Nucleus accumbens (tissue), 56 donors: ENCODE measurements around the gene CCNK.

Source experiments
- DNase-seq, 56 donors: peaks; one replicate each; lab custom pipeline; 2025; lab: John Stamatoyannopoulos, UW

The CCNK gene

DNA sequence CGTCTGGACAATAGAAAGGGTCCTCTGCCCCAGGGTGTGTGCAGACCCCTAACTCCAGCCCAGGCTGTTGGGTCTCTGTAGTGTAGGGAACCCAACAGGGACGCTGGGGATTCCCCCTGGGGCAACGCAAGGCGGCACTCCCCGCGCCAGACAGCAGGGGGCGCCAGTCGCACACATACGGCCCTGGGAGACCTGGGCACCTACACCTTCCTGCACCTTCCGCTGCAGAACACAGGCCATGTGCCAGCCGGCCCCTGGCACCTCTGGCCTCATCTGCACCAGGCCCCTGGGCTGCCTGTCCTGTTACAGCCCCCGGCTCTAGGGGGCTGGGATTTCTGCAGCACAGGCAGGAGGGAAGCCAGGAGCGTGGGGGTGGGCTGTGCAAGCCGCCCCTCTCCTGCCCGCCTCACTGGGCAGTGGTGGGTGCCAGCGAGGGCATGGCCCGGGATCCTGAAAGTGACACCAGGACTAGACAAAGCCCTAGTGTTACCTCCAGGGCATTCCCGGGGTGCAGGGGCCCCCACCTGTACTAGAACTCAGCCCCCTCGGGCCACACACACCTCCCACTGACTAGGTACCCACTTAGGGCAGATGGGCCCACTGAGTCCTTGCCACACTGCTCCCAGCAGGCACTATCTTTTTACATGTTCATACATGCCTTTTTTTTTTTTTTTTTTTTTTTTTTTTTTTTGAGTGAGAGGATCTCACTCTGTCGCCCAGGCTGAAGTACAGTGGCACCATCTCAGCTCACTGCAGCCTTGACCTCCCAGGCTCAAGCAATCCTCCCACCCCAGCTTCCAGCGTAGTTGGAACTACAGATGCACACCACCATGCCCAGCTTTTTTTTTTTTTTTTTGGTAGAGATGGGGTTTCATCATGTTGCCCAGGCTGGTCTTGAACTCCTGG is 37.5 kb downstream of the CCNK start:
- peak in 45 of 56 donors; percentile 11 to 85 (median 41) for DNase-seq

DNA sequence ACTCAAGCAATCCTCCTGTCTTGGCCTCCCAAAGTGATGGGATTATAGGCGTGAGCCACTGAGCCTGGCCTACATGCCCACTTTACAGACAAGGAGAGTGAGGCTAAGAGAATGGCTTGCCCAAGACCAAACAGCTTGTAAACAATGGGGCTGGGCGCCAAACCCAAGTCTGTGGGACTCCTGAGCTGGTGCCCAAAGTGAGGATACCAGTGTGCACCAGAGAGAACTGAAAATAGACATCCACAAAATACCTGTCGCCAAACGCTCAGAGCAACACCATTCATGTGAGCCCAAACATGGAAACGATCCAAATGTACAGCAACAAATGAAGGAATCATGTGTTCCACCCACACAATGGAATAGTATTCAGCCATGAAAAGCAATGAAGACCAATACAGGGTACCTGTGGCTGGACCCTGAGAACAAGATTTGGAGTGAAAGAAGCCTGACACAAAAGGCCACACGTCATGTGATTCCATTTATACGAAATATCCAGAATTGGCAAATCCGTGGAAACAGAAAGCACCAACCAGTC is 38.2 kb downstream of the CCNK start:
- no peak for DNase-seq

- DNase-seq, result no peak
Observed at GRCh38 chr14:99519931-99520421, 38.8 kb downstream of the CCNK start.

DNA sequence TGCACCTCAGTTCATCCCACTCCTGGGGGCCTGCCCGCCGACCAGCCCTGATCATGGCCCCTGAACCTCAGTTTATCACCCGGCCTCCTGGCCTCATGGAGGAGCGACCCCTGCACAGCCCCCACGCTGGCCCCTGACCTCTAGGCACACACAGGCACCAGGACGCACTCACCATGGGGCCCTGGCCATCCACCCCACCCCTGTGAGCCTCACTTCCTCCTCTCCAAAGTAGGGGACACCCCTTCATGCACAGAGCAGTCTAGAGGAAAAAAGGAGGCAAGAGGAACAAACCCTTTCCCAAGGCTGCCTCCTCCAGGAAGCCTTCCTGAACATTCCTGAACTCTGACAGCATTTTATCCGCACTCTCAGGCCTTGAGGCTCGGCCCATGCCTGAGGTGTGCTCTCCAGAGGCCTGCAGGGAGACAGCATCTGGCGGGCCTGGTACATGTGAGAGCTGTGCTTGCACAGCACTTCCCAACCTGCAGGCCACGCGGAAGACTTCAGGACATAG is 39.4 kb downstream of the CCNK start:
- no peak for DNase-seq

- no peak for DNase-seq
Observed at GRCh38 chr14:99521176-99522024, 40.2 kb downstream of the CCNK start.

DNA sequence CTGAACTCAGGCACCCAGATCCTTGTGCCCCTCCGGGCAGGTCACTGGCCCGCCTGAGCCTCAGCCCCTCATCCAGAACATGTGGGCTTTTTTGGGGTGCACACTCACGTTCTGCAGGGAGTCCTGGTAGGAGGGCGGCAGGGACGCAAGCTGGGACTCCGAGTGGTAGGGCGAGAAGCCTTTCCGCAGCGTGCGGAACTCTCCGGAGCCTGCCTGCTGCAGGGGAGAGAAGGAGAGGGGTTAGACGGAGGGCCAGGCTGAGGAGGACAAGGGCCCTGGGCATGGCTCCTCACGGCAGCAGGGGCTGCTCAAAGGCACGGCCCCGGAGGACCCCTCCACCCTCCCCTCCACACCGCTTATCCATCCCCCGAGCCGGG is 40.8 kb downstream of the CCNK start:
- no peak for DNase-seq

DNA sequence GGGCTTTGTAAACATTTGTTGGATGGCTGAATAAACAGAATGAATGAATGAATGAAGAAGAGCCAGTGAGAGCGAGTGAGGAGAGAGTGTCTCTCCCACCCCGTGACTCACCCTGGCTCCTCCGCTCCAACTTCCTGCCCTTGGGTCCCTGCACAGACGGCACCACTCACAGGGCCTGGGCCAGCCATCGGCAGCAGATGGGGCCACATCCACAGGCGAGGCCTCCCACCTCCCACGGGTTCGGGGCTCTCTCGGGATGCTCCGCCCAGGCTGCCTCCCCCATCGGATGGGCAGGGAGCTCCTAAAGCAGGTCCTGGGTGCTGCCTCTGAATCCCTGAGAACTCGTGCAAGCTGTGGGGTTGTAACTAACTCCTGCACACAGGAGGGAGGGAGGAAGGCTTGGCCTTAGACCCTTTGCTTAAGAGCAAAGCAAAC is 41.3 kb downstream of the CCNK start:
- DNase-seq, result no peak

DNA sequence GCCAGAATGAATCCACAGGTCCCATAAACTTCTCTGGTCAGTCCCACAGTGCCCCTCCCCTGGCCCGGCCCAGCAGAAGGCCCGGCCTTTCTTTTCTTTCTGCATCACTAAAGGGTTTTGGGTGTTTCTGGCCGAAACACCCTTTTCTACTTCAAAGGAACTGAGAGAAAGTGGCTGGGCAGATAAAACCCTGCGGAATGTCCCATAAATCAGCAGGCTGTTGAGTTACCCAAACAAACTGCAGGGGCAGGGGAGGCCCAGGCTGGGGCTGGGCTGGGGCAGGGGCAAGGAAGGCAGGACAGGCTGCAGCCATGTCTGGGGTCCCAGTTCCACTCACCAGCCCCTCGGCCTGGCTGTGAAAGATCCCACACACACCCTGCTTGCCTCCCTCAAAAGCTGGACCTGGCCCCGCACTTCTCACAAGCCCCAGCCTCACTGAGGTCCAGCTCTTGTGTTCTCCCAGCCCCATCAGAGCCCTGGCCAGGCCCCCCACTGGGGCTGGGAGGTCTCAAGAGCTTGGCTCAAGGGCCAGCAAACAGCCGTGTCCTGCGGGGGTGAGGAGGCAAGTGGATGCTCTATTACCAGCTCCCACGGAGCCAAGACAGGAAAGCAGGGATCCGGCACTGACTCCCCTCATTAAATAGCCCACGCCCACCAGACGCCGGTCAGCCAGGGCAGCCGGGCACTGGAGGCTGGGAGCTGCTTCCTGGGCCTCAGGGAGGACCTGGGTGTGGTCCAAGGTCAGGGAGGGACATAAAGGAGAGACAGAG is 41.9 kb downstream of the CCNK start:
- DNase-seq, result no peak

DNA sequence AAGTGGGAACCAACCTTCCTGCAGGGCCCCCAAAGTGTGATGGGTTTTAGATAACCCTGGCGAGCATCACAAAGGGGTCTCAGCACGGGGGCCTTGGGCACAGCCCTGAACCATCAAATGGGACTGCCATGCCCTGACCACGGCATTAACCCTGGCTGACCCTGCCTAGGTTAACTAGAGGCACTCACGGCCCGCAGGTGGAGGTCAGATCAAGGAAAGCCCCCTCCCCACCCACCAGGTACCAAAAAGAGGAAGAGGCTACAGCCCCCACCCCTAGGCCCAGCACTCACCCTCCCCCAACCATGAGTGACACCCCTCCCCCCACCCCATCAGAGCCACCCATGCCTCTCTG is 42.5 kb downstream of the CCNK start:
- no peak for DNase-seq

DNA sequence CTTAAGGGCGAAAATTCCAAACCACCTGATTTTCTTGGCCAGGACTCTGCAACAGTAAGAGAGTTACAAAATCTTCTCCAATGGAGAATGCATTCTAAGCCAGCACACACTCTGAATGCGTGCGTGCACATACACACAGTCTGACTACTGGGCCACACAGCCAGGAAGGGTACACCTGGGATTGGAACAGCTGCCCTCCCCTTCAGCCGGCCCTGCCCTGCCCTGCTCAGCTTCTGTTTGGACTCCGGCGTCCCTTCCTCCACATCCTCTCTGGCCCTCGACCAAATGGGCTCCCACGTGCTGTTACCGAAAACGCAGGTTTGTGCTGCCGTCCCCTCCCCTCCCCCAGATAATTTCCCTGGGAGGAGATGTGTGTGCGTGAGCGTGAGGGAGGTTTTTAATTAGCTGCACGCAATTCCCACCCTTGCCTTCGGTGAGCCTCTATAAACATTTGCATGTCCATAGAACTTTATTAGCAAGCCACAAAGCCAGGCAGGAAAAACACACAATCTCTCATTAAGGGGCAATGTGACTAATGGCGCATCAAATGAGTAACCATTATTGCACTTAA is 43.0 kb downstream of the CCNK start:
- DNase-seq, result no peak

- DNase-seq, result peak in 1 of 56 donors; percentile 42
Observed at GRCh38 chr14:99524804-99525698, 43.8 kb downstream of the CCNK start.

DNA sequence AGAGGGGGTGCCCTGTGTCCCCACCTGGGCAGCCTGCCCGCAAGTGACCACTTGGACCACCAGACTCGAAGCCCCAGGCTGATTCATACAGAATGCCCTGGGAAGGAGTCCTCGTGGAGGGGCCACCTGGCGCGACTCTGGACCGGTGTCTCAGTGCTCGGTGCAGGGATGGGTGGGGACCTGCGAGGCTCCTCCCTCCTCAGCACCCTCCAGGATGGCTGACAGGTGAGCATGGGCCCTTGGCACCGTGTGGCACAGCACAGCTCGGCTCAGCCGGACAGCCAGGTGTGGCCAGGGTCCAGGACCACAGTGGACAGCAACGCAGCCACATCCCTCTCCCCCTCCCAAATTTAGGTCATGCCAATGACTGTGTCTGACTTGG is 44.5 kb downstream of the CCNK start:
- no peak for DNase-seq

GRCh38 chr14:99527026-99527425 is 45.8 kb downstream of the CCNK start:
- DNase-seq, result no peak

- DNase-seq, result no peak
Observed at GRCh38 chr14:99527427-99528076, 46.3 kb downstream of the CCNK start.

DNA sequence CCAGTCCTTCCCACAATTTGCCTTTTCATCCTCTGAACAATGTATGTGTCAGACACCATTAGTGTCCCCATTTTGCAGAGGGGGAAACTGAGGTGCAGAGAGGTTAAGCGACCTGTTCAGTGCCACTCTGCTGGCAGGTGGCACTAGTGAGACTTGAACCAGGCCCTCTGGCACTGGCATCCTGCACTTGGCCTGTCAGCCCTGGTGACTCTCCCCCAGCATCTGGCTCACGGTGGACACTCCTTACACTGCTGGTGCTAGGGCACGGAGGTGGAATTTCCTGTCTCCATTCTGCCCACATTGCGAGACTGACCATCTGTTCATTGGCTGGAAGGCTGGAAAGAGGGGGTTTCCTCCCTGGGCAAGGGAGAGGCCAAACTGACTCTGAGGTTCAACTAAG is 48.7 kb downstream of the CCNK start:
- DNase-seq, result no peak

DNA sequence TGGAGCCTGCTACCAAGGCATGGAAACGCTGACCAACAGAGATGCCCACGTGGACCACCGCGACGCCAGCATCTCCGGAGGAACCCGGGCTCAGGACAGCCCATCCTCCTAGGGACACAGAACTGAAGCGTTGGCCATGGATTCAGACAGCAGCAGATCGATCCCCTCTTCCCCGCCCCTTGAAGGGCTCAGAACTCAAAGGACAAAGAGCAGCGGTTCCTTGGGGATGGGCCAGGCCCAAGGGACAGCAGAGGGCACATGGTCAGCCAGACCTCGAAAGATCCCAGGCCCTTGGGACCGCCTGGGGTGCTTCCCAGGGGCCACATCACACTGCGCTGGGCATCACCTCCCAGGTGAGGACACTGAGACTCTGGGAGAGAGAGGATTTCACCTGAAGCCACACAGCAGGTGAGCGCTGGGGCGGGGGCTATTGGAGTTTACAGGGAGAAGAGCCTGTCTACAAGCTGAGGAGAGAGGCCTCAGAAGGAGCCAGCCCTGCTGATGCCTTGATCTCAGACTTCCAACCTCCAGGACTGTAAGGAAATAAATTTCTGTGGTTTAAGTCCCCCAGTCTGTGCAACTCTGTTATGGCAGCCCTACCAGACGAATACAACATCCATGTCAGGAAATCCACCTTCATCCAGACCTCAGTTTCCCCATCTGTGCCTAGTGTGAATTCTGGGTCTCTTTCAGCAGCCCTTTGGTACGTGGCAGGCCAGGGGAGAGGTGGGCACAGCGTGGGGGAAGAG is 49.4 kb downstream of the CCNK start:
- no peak for DNase-seq

DNA sequence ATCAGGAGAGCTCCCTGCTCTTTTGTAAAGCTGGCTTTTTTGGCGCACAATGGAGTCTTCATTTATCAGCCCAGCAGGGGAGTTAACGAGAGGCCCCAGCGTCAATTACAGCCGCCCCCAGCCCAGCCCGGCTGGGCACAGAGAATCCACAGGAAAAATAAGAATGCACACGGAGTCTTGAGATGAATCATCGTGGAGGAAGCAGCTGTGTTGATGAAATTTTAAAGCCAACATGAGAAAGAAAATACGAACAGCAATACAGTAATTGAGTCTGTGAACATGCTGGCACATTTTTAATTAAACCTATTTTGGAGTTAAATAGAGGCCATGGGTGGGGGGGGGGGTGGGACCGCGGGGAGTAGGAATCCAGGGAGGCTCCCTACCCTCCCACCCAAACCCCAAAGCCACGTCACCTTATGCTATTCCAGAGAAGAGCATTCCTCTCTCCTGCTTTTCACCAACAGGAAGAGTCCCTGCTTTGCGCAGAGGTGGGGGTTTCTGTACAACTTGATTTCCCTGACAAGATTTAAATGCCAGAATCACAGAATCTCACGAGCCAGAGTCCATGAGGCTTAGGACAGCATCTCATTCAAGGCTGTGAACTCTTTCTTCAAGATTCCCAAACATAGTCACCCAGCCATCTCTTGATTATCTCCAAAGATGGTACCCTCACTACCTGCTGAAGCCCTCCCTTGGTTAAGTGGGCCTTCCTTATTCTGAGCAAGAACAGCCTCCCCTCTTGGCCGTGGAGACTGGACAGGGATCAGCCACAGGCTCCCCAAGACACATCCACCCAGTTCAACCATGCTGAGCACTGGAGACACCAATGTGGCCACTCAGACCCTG is 50.3 kb downstream of the CCNK start:
- peak in 1 of 56 donors; percentile 35 for DNase-seq
